Lower leg skin (tissue), 3 donors: Measurements from ENCODE around the gene C1orf21.

Experiments
- CTCF ChIP-seq, 3 donors: fragments of 450-650 bp; IDR thresholded peaks; one replicate each; pipeline ENCODE4 v1.5.1; 2016; ENCODE audit warnings: antibody characterized with exemption in 3 of 3, mild to moderate bottlenecking in 3 of 3, moderate library complexity in 2 of 3
- POLR2A ChIP-seq, 2 donors: fragments of 450-650 bp; IDR thresholded peaks; one replicate each; pipeline ENCODE4 v1.6.1; 2016 to 2017; ENCODE audit warnings: antibody characterized with exemption in 2 of 2, mild to moderate bottlenecking in 1 of 2, moderate library complexity in 1 of 2

DNA sequence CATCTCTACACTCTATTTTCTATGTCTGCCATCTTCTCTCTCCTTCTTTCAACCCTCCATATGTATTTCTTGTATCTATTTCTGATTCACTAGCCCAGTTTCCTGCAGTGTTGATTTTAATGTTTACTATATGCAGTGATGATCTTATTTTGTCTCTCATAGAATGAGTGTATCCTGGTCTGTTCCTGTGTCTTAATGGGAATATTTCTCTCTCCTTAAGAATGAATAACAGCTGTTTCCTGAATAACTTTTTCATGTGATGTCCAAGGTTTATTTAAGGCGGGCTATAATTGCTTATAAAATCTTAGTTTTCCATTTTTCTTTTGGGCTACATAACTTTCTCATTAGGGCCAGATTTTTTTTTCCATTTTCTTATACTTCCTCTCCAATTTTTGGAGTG lies 144.5 kb downstream of the C1orf21 start:
- TF ChIP-seq CTCF (IDR thresholded peaks at IDR 0.05) (no peak), POLR2A (IDR thresholded peaks at IDR 0.05) (no peak)
